Endothelial cell (in vitro differentiated cells): ENCODE measurements around the gene ZBTB20. TPM values are rescaled to one million over a fixed set of nuclear protein-coding genes. Genes with fewer than 3 reads are reported as not detected.

Experiments used
- DNase-seq: peaks from one replicate; pipeline ENCODE4 v3.0.0; 2021; ENCODE audit warnings: low spot score
- H3K27ac Mint-ChIP-seq: one replicate; pipeline ENCODE4 v1.8.0; 2021; ENCODE audit warnings: mixed read lengths, inconsistent platforms; ENCODE audit not compliant: unreplicated experiment
- H3K27me3 Mint-ChIP-seq: one replicate; pipeline ENCODE4 v1.8.0; 2021; ENCODE audit warnings: mild to moderate bottlenecking, moderate library complexity, mixed read lengths, inconsistent platforms; ENCODE audit not compliant: unreplicated experiment
- H3K36me3 Mint-ChIP-seq: one replicate; pipeline ENCODE4 v1.8.0; 2021; ENCODE audit warnings: mild to moderate bottlenecking, low read depth, mixed read lengths, inconsistent platforms; ENCODE audit not compliant: unreplicated experiment
- H3K4me1 Mint-ChIP-seq: one replicate; pipeline ENCODE4 v1.8.0; 2021; ENCODE audit warnings: mild to moderate bottlenecking, mixed read lengths, inconsistent platforms; ENCODE audit not compliant: unreplicated experiment
- H3K4me3 Mint-ChIP-seq: one replicate; pipeline ENCODE4 v1.8.0; 2021; ENCODE audit warnings: mild to moderate bottlenecking, mixed read lengths, inconsistent platforms; ENCODE audit not compliant: unreplicated experiment
- H3K9me3 Mint-ChIP-seq: one replicate; pipeline ENCODE4 v1.8.0; 2021; ENCODE audit warnings: mixed read lengths, inconsistent platforms; ENCODE audit not compliant: unreplicated experiment
- CTCF ChIP-seq: fragments of 200-600 bp; sonication (generic); IDR thresholded peaks from one replicate; pipeline ENCODE4 v1.5.0; 2021; ENCODE audit warnings: antibody characterized with exemption; ENCODE audit not compliant: unreplicated experiment
- total RNA-seq: library from RNA; stranded (reverse); fragmentation: NEBNext Ultra II Directional; extraction: Animal tissue kit (Norgen Biotek cat#: 25700); gene quantifications from one replicate; pipeline ENCODE4 v1.2.1, GENCODE V29; 2021; ENCODE audit not compliant: unreplicated experiment

Gene ZBTB20
- total RNA-seq, 1 donor from 2014 or later: 4.2 TPM

GRCh38 chr3:114418107-114418506 is 729.0 kb downstream of the ZBTB20 start:
- Mint-ChIP-seq H3K36me3 (no peaks in the 10 kb centered on the region), H3K4me1 (no peaks in the 10 kb centered on the region), H3K4me3 (no peak overlapping the region), H3K27me3 (no peaks in the 10 kb centered on the region), H3K9me3 (no peaks in the 10 kb centered on the region), H3K27ac (no peak overlapping the region)
- TF ChIP-seq CTCF: no peak
- DNase-seq: no peak

GRCh38 chr3:114417675-114418074 is 729.4 kb downstream of the ZBTB20 start:
- DNase-seq: no peak
- TF ChIP-seq CTCF: no peak
- no peaks in the 10 kb centered on the region for H3K9me3 Mint-ChIP-seq
- H3K4me3 Mint-ChIP-seq: no peak overlapping the region
- H3K36me3 Mint-ChIP-seq: no peaks in the 10 kb centered on the region
- H3K27ac Mint-ChIP-seq: no peak overlapping the region
- H3K27me3 Mint-ChIP-seq: no peaks in the 10 kb centered on the region
- no peaks in the 10 kb centered on the region for H3K4me1 Mint-ChIP-seq

GRCh38 chr3:114417265-114417664 is 729.8 kb downstream of the ZBTB20 start:
- TF ChIP-seq CTCF: no peak
- Mint-ChIP-seq H3K4me3 (no peak overlapping the region), H3K27me3 (no peaks in the 10 kb centered on the region), H3K27ac (no peak overlapping the region), H3K4me1 (no peaks in the 10 kb centered on the region), H3K9me3 (no peaks in the 10 kb centered on the region), H3K36me3 (no peaks in the 10 kb centered on the region)
- no peak for DNase-seq

- no peak overlapping the region for H3K4me3 Mint-ChIP-seq
- no peak for DNase-seq
- no peaks in the 10 kb centered on the region for H3K9me3 Mint-ChIP-seq
- H3K4me1 Mint-ChIP-seq: peaks cover 20% of the 10 kb centered on the region
- H3K27me3 Mint-ChIP-seq: no peaks in the 10 kb centered on the region
- no peaks in the 10 kb centered on the region for H3K36me3 Mint-ChIP-seq
- no peak for TF ChIP-seq CTCF
- no peak overlapping the region for H3K27ac Mint-ChIP-seq
These were observed 735.0 kb downstream of the ZBTB20 start for GRCh38 chr3:114411811-114412803.

GRCh38 chr3:114411190-114411668 is 735.9 kb downstream of the ZBTB20 start:
- no peak for DNase-seq
- Mint-ChIP-seq H3K27me3 (no peaks in the 10 kb centered on the region), H3K27ac (no peak overlapping the region), H3K9me3 (no peaks in the 10 kb centered on the region), H3K4me1 (peaks cover 20% of the 10 kb centered on the region), H3K36me3 (no peaks in the 10 kb centered on the region), H3K4me3 (no peak overlapping the region)
- TF ChIP-seq CTCF: no peak
